ENCODE results near the gene NINL.

NINL gene

DNA sequence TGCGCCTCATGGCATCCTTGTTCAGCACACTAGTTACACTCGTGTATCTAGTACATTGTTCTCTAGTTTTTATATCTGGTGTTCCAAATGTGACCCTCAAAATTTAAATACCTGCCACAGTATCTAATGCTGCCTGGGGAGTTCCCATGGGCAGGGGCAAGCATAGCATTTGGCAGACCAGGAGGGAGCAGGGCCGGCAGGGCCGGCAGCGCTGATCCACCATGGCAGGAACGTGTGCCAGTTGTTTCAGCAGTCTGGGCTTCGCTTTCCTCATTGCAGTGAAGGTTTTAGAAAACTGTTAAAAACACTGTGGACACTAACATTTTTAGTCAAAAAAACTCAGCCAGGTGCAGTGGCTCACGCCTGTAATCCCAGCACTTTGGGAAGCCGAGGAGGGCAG, 19.3 kb upstream of the NINL start:
- TF ChIP-seq, protein P1, sequence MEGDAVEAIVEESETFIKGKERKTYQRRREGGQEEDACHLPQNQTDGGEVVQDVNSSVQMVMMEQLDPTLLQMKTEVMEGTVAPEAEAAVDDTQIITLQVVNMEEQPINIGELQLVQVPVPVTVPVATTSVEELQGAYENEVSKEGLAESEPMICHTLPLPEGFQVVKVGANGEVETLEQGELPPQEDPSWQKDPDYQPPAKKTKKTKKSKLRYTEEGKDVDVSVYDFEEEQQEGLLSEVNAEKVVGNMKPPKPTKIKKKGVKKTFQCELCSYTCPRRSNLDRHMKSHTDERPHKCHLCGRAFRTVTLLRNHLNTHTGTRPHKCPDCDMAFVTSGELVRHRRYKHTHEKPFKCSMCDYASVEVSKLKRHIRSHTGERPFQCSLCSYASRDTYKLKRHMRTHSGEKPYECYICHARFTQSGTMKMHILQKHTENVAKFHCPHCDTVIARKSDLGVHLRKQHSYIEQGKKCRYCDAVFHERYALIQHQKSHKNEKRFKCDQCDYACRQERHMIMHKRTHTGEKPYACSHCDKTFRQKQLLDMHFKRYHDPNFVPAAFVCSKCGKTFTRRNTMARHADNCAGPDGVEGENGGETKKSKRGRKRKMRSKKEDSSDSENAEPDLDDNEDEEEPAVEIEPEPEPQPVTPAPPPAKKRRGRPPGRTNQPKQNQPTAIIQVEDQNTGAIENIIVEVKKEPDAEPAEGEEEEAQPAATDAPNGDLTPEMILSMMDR (IDR thresholded peaks at IDR 0.05) = no peak

DNA sequence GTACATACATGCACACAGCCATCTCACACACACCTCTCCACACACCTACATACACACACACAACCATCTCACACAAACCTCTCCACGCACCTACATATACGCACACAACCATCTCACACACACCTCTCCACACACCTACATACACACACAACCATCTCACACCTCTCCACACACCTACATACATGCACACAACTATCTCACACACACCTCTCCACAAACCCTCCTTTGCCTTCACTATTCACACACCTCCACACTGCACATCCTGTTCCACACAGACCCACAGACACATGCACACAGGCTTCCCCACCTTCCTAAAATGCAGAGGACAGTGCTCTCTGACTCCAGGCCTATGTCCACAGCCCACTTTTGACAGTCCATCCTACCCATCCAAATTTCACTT, 16.3 kb upstream of the NINL start:
- TF ChIP-seq, protein P1 (IDR thresholded peaks at IDR 0.05) = no peak

DNA sequence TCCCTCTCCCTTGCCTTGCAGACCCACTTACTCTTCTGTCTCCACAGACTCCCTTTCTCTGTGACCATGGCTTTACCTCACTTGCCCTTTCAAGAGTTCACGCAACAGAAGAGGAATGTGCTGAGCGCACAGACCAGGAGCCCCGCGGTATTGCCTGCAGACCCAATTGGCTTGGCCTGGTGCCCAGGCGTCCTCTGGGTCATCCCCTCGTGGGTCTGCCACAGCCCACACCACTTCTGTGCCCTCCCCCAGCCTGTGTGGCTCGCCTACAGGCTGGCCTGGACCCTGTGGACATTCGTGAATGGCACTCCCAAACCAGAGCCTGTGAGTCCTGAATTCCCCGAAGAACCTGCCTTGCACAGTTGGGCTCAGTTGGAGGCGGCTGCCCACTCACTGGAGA, 15.3 kb upstream of the NINL start:
- TF ChIP-seq, protein P1 (IDR thresholded peaks at IDR 0.05) = no peak

DNA sequence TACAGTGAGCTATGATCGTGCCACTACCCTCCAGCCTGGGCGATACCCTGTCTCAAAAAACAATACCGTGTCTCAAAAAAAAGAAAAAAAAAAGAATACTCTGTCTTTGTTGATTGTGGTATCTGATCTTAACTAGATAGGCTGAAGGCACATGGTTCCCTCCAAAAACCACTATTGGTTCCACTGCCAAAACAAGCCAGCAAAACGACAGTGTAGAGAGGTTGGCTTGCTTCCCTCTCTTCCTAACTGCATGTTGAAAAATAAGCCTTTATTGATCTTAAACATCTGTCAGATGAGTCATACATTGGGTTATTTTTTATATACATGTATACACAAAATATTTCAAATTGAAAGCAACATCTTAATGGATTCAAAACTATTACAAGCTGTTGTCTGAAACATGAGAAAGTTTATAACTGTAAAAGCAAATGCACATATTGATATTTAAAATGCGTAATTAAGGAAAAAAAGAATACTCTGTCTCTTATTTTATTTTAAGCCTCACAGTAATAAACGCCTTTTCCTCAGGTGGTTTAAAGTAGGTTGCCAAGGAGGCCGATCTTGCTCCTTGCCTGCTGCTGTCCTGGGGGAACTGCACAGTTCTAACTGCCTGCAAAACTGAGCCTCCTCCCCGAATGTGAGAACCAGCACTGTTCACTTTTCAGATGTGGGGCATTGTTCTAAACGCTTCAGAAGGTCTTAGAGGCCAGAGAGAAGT, 7.0 kb upstream of the NINL start:
- TF ChIP-seq, protein P1 (IDR thresholded peaks at IDR 0.05) = no peak

DNA sequence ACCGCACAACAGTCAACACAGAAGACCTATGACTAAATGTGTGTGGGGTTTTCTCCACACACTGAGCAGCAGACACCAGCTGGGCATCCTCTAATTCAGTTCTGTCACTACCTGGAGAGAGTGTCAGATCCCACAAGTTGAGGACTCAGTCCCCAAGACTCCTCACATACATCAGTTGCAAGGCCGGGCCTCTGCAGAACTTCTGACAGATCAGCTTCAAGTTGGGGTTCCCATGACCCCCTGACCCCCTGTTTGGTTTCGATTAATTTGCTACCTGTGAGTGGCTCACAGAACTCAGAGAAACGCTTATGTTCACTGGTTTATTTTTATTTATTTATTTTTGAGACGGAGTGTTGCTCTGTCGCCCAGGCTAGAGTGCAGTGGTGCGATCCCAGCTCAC, 3.2 kb upstream of the NINL start:
- TF ChIP-seq, protein P1 (IDR thresholded peaks at IDR 0.05) = no peak

DNA sequence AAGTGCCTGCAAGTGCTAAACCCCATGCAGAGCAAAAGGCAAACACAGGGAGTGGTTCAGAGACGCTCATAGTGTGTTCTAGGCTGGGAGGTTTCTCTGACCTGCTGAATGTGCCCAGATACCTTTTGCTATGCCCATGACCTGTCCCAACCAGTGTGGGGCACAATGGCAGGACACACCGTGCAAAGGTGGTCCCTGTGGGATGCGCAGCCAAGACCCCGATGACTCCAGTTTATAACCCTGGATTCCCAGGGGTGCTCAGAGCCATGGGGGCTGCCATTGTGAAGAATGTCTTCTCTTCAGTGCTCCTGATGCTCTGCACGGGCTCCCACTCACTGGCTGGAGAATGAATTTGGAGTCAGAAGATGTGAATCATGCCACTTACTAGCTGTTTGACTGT, 2.2 kb upstream of the NINL start:
- TF ChIP-seq, protein P1 (IDR thresholded peaks at IDR 0.05) = no peak

DNA sequence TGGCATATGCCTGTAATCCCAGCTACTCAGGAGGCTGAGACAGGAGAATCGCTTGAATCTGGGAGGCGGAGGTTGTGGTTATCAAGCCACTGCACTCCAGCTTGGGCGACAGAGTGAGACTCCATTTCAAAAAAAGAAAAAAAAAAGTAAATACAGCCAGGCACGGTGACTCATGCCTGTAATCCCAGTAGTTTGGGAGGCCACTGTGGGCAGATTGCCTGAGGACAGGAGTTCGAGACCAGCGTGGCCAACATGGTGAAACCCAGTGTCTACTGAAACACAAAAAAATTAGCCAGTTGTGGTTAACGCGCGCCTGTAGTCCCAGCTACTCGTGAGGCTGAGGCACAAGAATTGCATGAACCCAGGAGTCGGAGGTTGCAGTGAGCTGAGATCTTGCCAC, 1.5 kb upstream of the NINL start:
- TF ChIP-seq, protein P1 (IDR thresholded peaks at IDR 0.05) = no peak

DNA sequence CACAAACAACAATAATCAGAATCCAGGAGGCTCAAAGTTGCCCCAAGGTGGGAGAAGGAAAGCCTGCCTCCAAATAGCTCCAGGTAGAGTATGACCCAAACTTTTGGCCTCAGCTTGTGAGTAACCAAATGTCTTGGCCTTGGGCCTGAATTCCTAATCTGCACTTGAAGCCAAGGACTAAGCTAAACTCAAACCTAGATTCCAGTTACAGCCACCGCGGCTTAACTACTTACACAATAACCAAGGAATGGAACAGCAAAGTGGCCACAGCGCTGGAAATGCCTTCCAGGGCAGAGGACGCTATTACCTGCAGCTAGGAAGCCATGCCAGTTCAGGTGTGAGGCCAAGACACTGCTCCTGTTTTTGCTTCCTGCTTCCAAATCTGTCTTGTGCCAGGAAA, 4.6 kb downstream of the NINL start:
- TF ChIP-seq, protein P1 (IDR thresholded peaks at IDR 0.05) = no peak
